Measurements from ENCODE around the gene GOLGA6L25.
"Not testable (repeated sequence)": the region's sequence is repeated elsewhere in the genome, so short reads cannot be mapped to it uniquely, and the experiment has no call there.

Gene GOLGA6L25

GRCh38 chr15:28553268-28553667 is at the start of gene GOLGA6L25:
Gene GOLGA6L25, plus strand, starts transcription at chr15:28553568. Its CDS starts 61 bp downstream, at chr15:28553629.
- DNase-seq: not testable (repeated sequence)

GRCh38 chr15:28508217-28508889 is 45.0 kb upstream of the GOLGA6L25 start:
- DNase-seq: not testable (repeated sequence)

- DNase-seq: not testable (repeated sequence)
Observed at GRCh38 chr15:28514128-28514527, 39.2 kb upstream of the GOLGA6L25 start.

- not testable (repeated sequence) for DNase-seq
Observed at GRCh38 chr15:28515208-28515607, 38.2 kb upstream of the GOLGA6L25 start.

DNA sequence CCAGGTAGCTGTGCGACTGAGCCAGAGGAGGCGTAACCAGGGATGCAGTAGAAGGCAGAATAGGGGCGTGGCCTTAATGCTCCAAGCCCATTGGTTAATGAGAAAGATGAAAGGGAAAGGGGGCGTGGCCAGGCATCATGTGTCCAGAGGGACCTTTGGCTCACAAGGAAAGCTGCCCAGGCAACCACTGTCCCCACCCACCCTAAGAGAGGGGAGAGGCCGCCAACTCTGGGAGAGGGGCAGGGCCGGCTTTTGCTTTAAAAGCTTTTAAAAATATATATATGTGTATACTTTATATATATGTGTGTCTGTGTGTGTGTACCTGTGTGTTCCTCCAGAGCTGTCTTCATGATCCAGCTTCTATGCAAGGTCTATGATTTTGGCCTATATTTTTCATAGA is 20.4 kb upstream of the GOLGA6L25 start, which contains the start of gene GOLGA8G:
Gene GOLGA8G, minus strand, starts transcription at position 18 of the 400 bp plus-strand sequence. CDS start 62 bp downstream, outside the sequence.
- not testable (repeated sequence) for DNase-seq

- not testable (repeated sequence) for DNase-seq
Observed at GRCh38 chr15:28573351-28573750, 20.0 kb downstream of the GOLGA6L25 start.

GRCh38 chr15:28588977-28589606 is 35.7 kb downstream of the GOLGA6L25 start:
- not testable (repeated sequence) for DNase-seq

- DNase-seq: not testable (repeated sequence)
Observed at GRCh38 chr15:28589769-28590168, 36.4 kb downstream of the GOLGA6L25 start.

DNA sequence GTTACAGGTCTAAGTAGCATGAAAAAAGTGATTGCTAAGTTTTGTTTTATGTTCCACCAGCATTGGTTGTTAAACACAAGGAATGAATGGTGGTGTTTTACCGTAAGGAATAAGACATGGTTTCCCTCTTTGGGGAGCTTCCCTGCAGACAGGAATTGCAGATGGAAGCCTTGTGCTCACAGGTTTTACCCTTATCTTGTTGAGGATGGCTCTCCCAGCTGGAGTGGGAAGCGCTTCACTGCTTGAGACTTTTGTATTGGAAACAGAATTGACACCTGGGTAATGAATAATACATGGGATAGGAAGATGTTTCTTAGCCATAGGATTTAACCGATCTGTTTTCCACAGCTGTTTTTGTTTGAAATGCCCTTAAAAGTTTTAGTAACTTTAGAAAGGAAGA is 39.0 kb downstream of the GOLGA6L25 start:
- DNase-seq: not testable (repeated sequence)

GRCh38 chr15:28593424-28594129 is 40.2 kb downstream of the GOLGA6L25 start:
- not testable (repeated sequence) for DNase-seq

DNA sequence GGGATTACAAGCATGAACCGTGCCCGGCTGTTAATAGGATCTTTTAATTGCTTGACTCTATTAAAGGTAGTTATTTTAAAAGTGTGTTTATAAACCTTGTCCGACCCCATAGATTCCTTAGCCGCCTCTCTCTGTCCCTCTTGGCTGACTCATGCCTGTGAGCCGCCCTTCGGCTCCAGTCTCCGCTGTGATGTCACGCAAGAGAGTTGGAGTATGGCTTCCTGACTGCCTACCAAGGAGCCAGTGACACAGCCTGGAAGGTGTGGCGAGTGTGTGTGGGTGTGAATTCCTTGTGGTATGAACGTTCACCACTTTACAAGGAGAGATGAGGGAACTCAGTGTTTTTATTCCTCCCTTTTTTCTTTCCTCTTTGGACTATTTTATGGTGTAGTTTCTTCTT is 44.1 kb downstream of the GOLGA6L25 start:
- not testable (repeated sequence) for DNase-seq

DNA sequence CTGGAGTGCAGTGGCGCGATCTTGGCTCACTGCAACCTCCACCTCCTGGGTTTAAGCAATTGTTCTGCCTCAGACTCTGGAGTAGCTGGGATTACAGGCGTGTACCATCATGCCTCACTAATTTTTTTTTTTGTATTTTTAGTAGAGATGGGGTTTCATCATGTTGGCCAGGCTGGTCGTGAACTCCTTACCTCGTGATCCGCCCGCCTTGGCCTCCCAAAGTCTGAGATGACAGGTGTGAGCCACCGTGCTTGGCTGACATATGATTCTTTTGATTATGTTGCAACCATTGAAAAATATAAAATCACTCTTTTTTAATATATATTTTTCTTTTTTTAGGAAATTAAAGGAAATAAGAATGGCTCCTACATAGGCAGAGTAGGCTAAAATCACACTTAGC is 44.8 kb downstream of the GOLGA6L25 start:
- not testable (repeated sequence) for DNase-seq

- DNase-seq: not testable (repeated sequence)
Observed at GRCh38 chr15:28602152-28602551, 48.8 kb downstream of the GOLGA6L25 start.

Data from NCI-H1436 (cell line).